ENCODE data around the gene RNF144A. TPM values are rescaled to one million over a fixed set of nuclear protein-coding genes. Genes with fewer than 3 reads are reported as not detected.

Gene RNF144A
- total and polyA plus RNA-seq, 10 of the 15 experiments (the other 5 are each of a cell fraction or from before 2014, with no cell fraction given) = 0.02 to 12.1 (median 0.48) TPM; not detected in 1

- no peak for TF ChIP-seq PRDM15 (CRISPR knock-in tag; IDR thresholded peaks at IDR 0.05)
- TF ChIP-seq SMAD5 (IDR thresholded peaks at IDR 0.05; ENCODE audit: low read depth) = no peak
Measured at GRCh38 chr2:7031547-7032245, 114.5 kb downstream of the RNF144A start (continued).

- no peak for DNase-seq (ENCODE audit: low read depth, low spot score)
- Histone ChIP-seq H3K9me3 (replicated peaks; ENCODE audit: control insufficient read depth, insufficient read depth, low read length) (no peaks in the 10 kb centered on the region), H4K20me1 (ENCODE audit: control insufficient read depth, insufficient read depth) (no peaks in the 10 kb centered on the region), H3K4me1 (ENCODE audit: control insufficient read depth, insufficient read depth, low read length) (no peaks in the 10 kb centered on the region), H2AFZ (ENCODE audit: control insufficient read depth, low read depth, low read length) (no peak overlapping the region), H3K4me3 (no peak overlapping the region), H3K36me3 (ENCODE audit: control insufficient read depth in 2 of 2, insufficient read depth in 2 of 2, low read length in 1 of 2) (no peaks in the 10 kb centered on the region; a peak in 1 of 4 replicates), H3K79me2 (ENCODE audit: control insufficient read depth, insufficient read depth, low read length) (no peaks in the 10 kb centered on the region), H3K9ac (ENCODE audit: control insufficient read depth, insufficient read depth, low read length) (no peak overlapping the region), H3K27ac (ENCODE audit: control insufficient read depth, insufficient read depth) (no peak overlapping the region), H3K4me2 (ENCODE audit: control insufficient read depth, insufficient read depth) (no peak overlapping the region), H3K27me3 (replicated peaks in 1 of 2; ENCODE audit: control insufficient read depth in 2 of 2, insufficient read depth in 2 of 2, low read length in 1 of 2) (no peaks in the 10 kb centered on the region)
- FAIRE-seq = no peak
- no TSS peak for BruUV-seq (replicated peaks)
- SMC1A ChIA-PET (ENCODE audit: uncharacterized antibody, unreplicated experiment) = interaction anchor here (1.2 kb wide), 1 partner anchor 135 kb away, joined by 4 read pairs; no protein-coding TSS in a partner anchor
- CTCF ChIA-PET = interaction anchor here (1.2 to 1.3 kb wide), 2 partner anchors 10 to 135 kb away, joined by 3 to 6 read pairs; no protein-coding TSS in a partner anchor
- intact Hi-C loops (cut with micrococcal nuclease; ENCODE audit: unreplicated experiment) = no loop called here
- 76% methylated on average over 16 of the region's 16 CpGs for WGBS (ENCODE audit: insufficient coverage, insufficient replicate concordance, low lambda C conversion rate, missing lambda C conversion rate)
- RAD21 ChIA-PET (ENCODE audit: unreplicated experiment) = interaction anchor here (0.7 kb wide), 1 partner anchor 135 kb away, joined by 3 read pairs; no protein-coding TSS in a partner anchor
- POLR2A ChIA-PET = no interaction called here
- no peak for ATAC-seq
- in situ Hi-C loops (cut with MboI) = no loop called here
- no peak for TF ChIP-seq ATF3 (IDR thresholded peaks at IDR 0.05; ENCODE audit: borderline replicate concordance, extremely low read depth, low read depth, low read length)
- TF ChIP-seq MTA2 (IDR thresholded peaks at IDR 0.05; ENCODE audit: low read depth) = no peak
- no peak for TF ChIP-seq SREBF2 (IDR thresholded peaks at IDR 0.05; ENCODE audit: low read length)
- no peak for TF ChIP-seq NFYA (IDR thresholded peaks at IDR 0.05; ENCODE audit: borderline replicate concordance, low read depth, low read length)
- no peak for TF ChIP-seq TBL1XR1 (IDR thresholded peaks at IDR 0.05; ENCODE audit: low read depth, low read length)
- TF ChIP-seq ESRRA (IDR thresholded peaks at IDR 0.05; ENCODE audit: low read length) = no peak
- no peak for TF ChIP-seq NR2F1 (conservative IDR thresholded peaks at IDR 0.05)
- no peak for TF ChIP-seq TARDBP (IDR thresholded peaks at IDR 0.05; ENCODE audit: borderline replicate concordance)
- TF ChIP-seq PKNOX1 (IDR thresholded peaks at IDR 0.05) = no peak
- no peak for TF ChIP-seq NBN (IDR thresholded peaks at IDR 0.05)
- no peak for TF ChIP-seq MAX (IDR thresholded peaks at IDR 0.05; ENCODE audit: low read depth, low read length)
- no peak for TF ChIP-seq PAX5 (IDR thresholded peaks at IDR 0.05; ENCODE audit: borderline replicate concordance, low read depth, low read length)
- no peak for TF ChIP-seq SIN3A (IDR thresholded peaks at IDR 0.05; ENCODE audit: low read depth, low read length)
- TF ChIP-seq RB1 (IDR thresholded peaks at IDR 0.05; ENCODE audit: borderline replicate concordance) = no peak
- no peak for TF ChIP-seq SUPT20H (IDR thresholded peaks at IDR 0.05; ENCODE audit: borderline replicate concordance, control insufficient read depth, low read depth, low read length)
- no peak for TF ChIP-seq KAT2A (conservative IDR thresholded peaks at IDR 0.05; ENCODE audit: control insufficient read depth, low read depth, low read length)
- TF ChIP-seq ZNF207 (IDR thresholded peaks at IDR 0.05; ENCODE audit: borderline replicate concordance) = no peak
Measured at GRCh38 chr2:7032371-7032770, 115.2 kb downstream of the RNF144A start.
